K562 (cell line): Measurements from ENCODE around the gene GPR152. TPM values are rescaled to one million over a fixed set of nuclear protein-coding genes. Genes with fewer than 3 reads are reported as not detected.

Experiments
- ARID3B ChIP-seq: fragments of 250-450 bp; sonication (Bioruptor Pico); IDR thresholded peaks from 2 replicates; pipeline ENCODE4 v1.4.0; 2020; ENCODE audit warnings: borderline replicate concordance
- BRF2 ChIP-seq: IDR thresholded peaks from 3 replicates; pipeline ENCODE4 v1.6.1; 2011; ENCODE audit warnings: borderline replicate concordance, mild to moderate bottlenecking; ENCODE audit not compliant: insufficient read length, insufficient read depth
- CBFA2T3 ChIP-seq: fragments of 450-650 bp; IDR thresholded peaks from 2 replicates; pipeline ENCODE4 v1.6.1; 2017
- CHAMP1 ChIP-seq: fragments of 450-650 bp; IDR thresholded peaks from 2 replicates; pipeline ENCODE4 v1.6.1; 2016; ENCODE audit warnings: mild to moderate bottlenecking
- FOXJ3 ChIP-seq: sonication (generic); formaldehyde crosslinking; IDR thresholded peaks from 2 replicates; pipeline ENCODE4 v1.4.0; 2020; ENCODE audit warnings: mild to moderate bottlenecking, missing genetic modification reagents
- IRF9 ChIP-seq: fragments of 450-650 bp; IDR thresholded peaks from 2 replicates; pipeline ENCODE4 v1.6.1; 2016; ENCODE audit warnings: missing biosample characterization, missing genetic modification characterization
- KAT8 ChIP-seq: fragments of 450-650 bp; IDR thresholded peaks from 2 replicates; pipeline ENCODE4 v1.6.1; 2016; ENCODE audit warnings: low read depth, mild to moderate bottlenecking
- KDM5B ChIP-seq: fragments of 200-600 bp; sonication (generic); IDR thresholded peaks from 2 replicates; pipeline ENCODE4 v1.6.1; 2012; ENCODE audit warnings: low read depth, mild to moderate bottlenecking, moderate library complexity, low read length, control low read depth, inconsistent platforms; ENCODE audit not compliant: insufficient replicate concordance
- LEF1 ChIP-seq: fragments of 450-650 bp; IDR thresholded peaks from 2 replicates; pipeline ENCODE4 v1.6.1; 2016; ENCODE audit warnings: mild to moderate bottlenecking
- PRDM10 ChIP-seq: fragments of 450-650 bp; IDR thresholded peaks from 2 replicates; pipeline ENCODE4 v1.6.1; 2018; ENCODE audit not compliant: partially characterized antibody
- PTBP1 ChIP-seq: fragments of 200-400 bp; formaldehyde crosslinking; IDR thresholded peaks from 2 replicates; pipeline ENCODE4 v1.6.1; 2017; ENCODE audit warnings: low read depth, low read length
- SIN3A ChIP-seq, 2 experiments: fragments of 150-350 bp in 1 of 2; IDR thresholded peaks; 2 replicates each; pipeline ENCODE4 v1.6.1; 2011 to 2016; ENCODE audit warnings: borderline replicate concordance in 2 of 2, low read depth in 2 of 2, low read length in 2 of 2, mild to moderate bottlenecking in 2 of 2, moderate library complexity in 2 of 2; ENCODE audit not compliant: control insufficient read depth in 1 of 2
- SLC30A9 ChIP-seq: fragments of 250-450 bp; sonication (Bioruptor Pico); IDR thresholded peaks from 2 replicates; pipeline ENCODE4 v1.8.0; 2022; ENCODE audit warnings: mild to moderate bottlenecking, moderate library complexity
- SMAD3 ChIP-seq: fragments of 450-650 bp; formaldehyde crosslinking; conservative IDR thresholded peaks from 2 replicates; pipeline ENCODE4 v1.4.0; 2020; ENCODE audit warnings: mild to moderate bottlenecking
- SMARCB1 ChIP-seq: IDR thresholded peaks from 2 replicates; pipeline ENCODE4 v1.6.1; 2011; ENCODE audit warnings: improper control_type of control experiment, low read depth; ENCODE audit not compliant: insufficient read length
- SUPT5H ChIP-seq: fragments of 450-650 bp; IDR thresholded peaks from 2 replicates; pipeline ENCODE4 v1.6.1; 2016
- TRIM24 ChIP-seq, 2 experiments: fragments of 450-650 bp; IDR thresholded peaks; 2 replicates each; pipeline ENCODE4 v1.6.1; 2016
- polyA plus RNA-seq, 8 experiments: library from polyadenylated mRNA; depleted of rRNA in 4 of 8; stranded (reverse) in 5 of 8; unstranded in 3 of 8; fragments of >200 nt; fragmentation: Nextera tagmentation in 2 of 8; fragmentation: Illumina TruSeq in 1 of 8; extraction: Ambion mirVana in 2 of 8; extraction: Trizol in 1 of 8; gene quantifications; 2 replicates each; pipeline versions ENCODE4 v1.2.1 to v1.2.3, GENCODE V29; 2011 to 2014; ENCODE audit warnings: inconsistent platforms in 1 of 8, missing spikeins in 1 of 8
- total RNA-seq, 7 experiments: library from RNA; depleted of rRNA in 6 of 7; stranded (reverse); fragments of >200 nt in 6 of 7; fragmentation: Illumina TruSeq in 2 of 7; extraction: Trizol in 2 of 7; gene quantifications; 2 replicates each; pipeline versions ENCODE4 v1.2.1 to v1.2.3, GENCODE V29; 2011 to 2021; ENCODE audit warnings: low replicate concordance in 1 of 7

The GPR152 gene
- total and polyA plus RNA-seq, 9 of the 15 experiments (the other 6 are each of a cell fraction or from before 2014, with no cell fraction given) = not detected

GRCh38 chr11:67436459-67437081 is 16.0 kb downstream of the GPR152 start (continued):
- TF ChIP-seq CHAMP1 (no peak), TRIM24 (IDR thresholded peaks at IDR 0.05) (peak; percentile 53 to 66; a peak in 3 of 4 replicates), KAT8 (no peak), SIN3A (IDR thresholded peaks at IDR 0.05; ENCODE audit: borderline replicate concordance in 2 of 2, control insufficient read depth in 1 of 2, low read depth in 2 of 2, low read length in 2 of 2) (peak in 1 of 2 experiments; percentile 57; a peak in 1 of 4 replicates), PRDM10 (no peak), PTBP1 (no peak), LEF1 (peak; percentile 72; the same call in 1 of the 2 replicates), KDM5B (no peak), FOXJ3 (CRISPR knock-in tag) (no peak), SMAD3 (no peak), SUPT5H (peak; percentile 61), IRF9 (no peak), ARID3B (CRISPR knock-in tag) (no peak), CBFA2T3 (peak; percentile 71), SLC30A9 (no peak), SMARCB1 (no peak), BRF2 (no peak)
